Suprapubic skin (tissue), 4 donors: ENCODE results near the gene SRMS. TPM values are rescaled to one million over a fixed set of nuclear protein-coding genes. Genes with fewer than 3 reads are reported as not detected.
A peak's percentile ranks its signal among the peaks of the same experiment; 100 is the strongest.

ENCODE experiments used
- DNase-seq, 2 donors: peaks; one replicate each; pipeline ENCODE4 v3.0.0-alpha.2; 2019; ENCODE audit warnings: low spot score in 2 of 2
- H3K27ac ChIP-seq: fragments of 200-600 bp; sonication (generic); one replicate; pipeline ENCODE4 v1.5.1; 2019
- H3K27me3 ChIP-seq: fragments of 200-600 bp; sonication (generic); one replicate; pipeline ENCODE4 v1.5.1; 2019
- H3K36me3 ChIP-seq: fragments of 200-600 bp; sonication (generic); one replicate; pipeline ENCODE4 v1.5.1; 2019
- H3K4me1 ChIP-seq: fragments of 200-600 bp; sonication (generic); one replicate; pipeline ENCODE4 v1.5.1; 2019
- H3K4me3 ChIP-seq: fragments of 200-600 bp; sonication (generic); one replicate; pipeline ENCODE4 v1.5.1; 2019; ENCODE audit warnings: mild to moderate bottlenecking
- H3K9me3 ChIP-seq: fragments of 200-600 bp; sonication (generic); one replicate; pipeline ENCODE4 v1.5.1; 2019
- CTCF ChIP-seq, 2 donors: fragments of 200-600 bp in 1 of 2; fragments of 450-650 bp in 1 of 2; sonication (generic) in 1 of 2; IDR thresholded peaks; one replicate each; pipeline ENCODE4 v1.5.1; 2016 to 2019; ENCODE audit warnings: antibody characterized with exemption in 2 of 2, mild to moderate bottlenecking in 1 of 2, moderate library complexity in 1 of 2
- EP300 ChIP-seq: sonication (generic); formaldehyde crosslinking; IDR thresholded peaks from one replicate; pipeline ENCODE4 v1.6.1; 2017; ENCODE audit warnings: antibody characterized with exemption
- POLR2A ChIP-seq, 2 donors: fragments of 450-650 bp; IDR thresholded peaks; one replicate each; pipeline ENCODE4 v1.6.1; 2017; ENCODE audit warnings: antibody characterized with exemption in 2 of 2, mild to moderate bottlenecking in 2 of 2, moderate library complexity in 2 of 2
- POLR2AphosphoS5 ChIP-seq, 3 donors: sonication (generic); formaldehyde crosslinking; IDR thresholded peaks; one replicate each; pipeline ENCODE4 v1.6.1; 2017; ENCODE audit warnings: antibody characterized with exemption in 3 of 3
- WGBS: methylation state at CpG from one replicate; pipeline ENCODE4 v1.1.5; 2018; 5-methylcytosine and 5-hydroxymethylcytosine counted together
- total RNA-seq, 4 donors: library from RNA; depleted of rRNA; stranded (reverse); fragments of >200 nt; gene quantifications; one replicate each; pipeline ENCODE4 v1.1.0, GENCODE V29; 2016

The SRMS gene
- total RNA-seq, 4 donors from 2014 or later = 1.3 TPM; not detected in 3

GRCh38 chr20:63557481-63557891 is 9.9 kb upstream of the SRMS start:
- WGBS = 93% methylated on average over 19 of the region's 19 CpGs
- Histone ChIP-seq H3K4me1 (peaks cover 21% of the 10 kb centered on the region), H3K9me3 (no peaks in the 10 kb centered on the region), H3K27me3 (no peaks in the 10 kb centered on the region), H3K36me3 (peaks cover 35% of the 10 kb centered on the region), H3K4me3 (no peak overlapping the region), H3K27ac (no peak overlapping the region)
- DNase-seq = no peak
- no peak for TF ChIP-seq EP300
- TF ChIP-seq CTCF (IDR thresholded peaks at IDR 0.05) = no peak
- TF ChIP-seq POLR2AphosphoS5 (IDR thresholded peaks at IDR 0.05) = no peak
- TF ChIP-seq POLR2A (IDR thresholded peaks at IDR 0.05) = no peak

GRCh38 chr20:63556873-63557478 is 9.4 kb upstream of the SRMS start:
- no peak for DNase-seq
- Histone ChIP-seq H3K4me1 (peaks cover 24% of the 10 kb centered on the region), H3K36me3 (peaks cover 30% of the 10 kb centered on the region), H3K27ac (no peak overlapping the region), H3K27me3 (no peaks in the 10 kb centered on the region), H3K9me3 (no peaks in the 10 kb centered on the region), H3K4me3 (no peak overlapping the region)
- 74% methylated on average over 18 of the region's 23 CpGs for WGBS
- TF ChIP-seq POLR2AphosphoS5 (IDR thresholded peaks at IDR 0.05) = no peak
- no peak for TF ChIP-seq EP300
- TF ChIP-seq POLR2A (IDR thresholded peaks at IDR 0.05) = no peak
- no peak for TF ChIP-seq CTCF (IDR thresholded peaks at IDR 0.05)

- no peak for DNase-seq
- Histone ChIP-seq H3K27ac (no peak overlapping the region), H3K9me3 (no peaks in the 10 kb centered on the region), H3K36me3 (peaks cover 18% of the 10 kb centered on the region), H3K4me3 (no peak overlapping the region), H3K27me3 (no peaks in the 10 kb centered on the region), H3K4me1 (peaks cover 24% of the 10 kb centered on the region)
- 92% methylated on average over 5 of the region's 45 CpGs for WGBS
- TF ChIP-seq EP300 = no peak
- no peak for TF ChIP-seq CTCF (IDR thresholded peaks at IDR 0.05)
- no peak for TF ChIP-seq POLR2A (IDR thresholded peaks at IDR 0.05)
- no peak for TF ChIP-seq POLR2AphosphoS5 (IDR thresholded peaks at IDR 0.05)
Measured at GRCh38 chr20:63555661-63556381, 8.3 kb upstream of the SRMS start.

GRCh38 chr20:63554361-63555278 is 7.1 kb upstream of the SRMS start:
- WGBS = 58% methylated on average over 19 of the region's 38 CpGs
- H3K27ac ChIP-seq = no peak overlapping the region
- peaks cover 24% of the 10 kb centered on the region for H3K4me1 ChIP-seq
- no peak for DNase-seq
- no peak for TF ChIP-seq CTCF (IDR thresholded peaks at IDR 0.05)
- TF ChIP-seq EP300 = no peak
- no peak for TF ChIP-seq POLR2A (IDR thresholded peaks at IDR 0.05)
- no peak for TF ChIP-seq POLR2AphosphoS5 (IDR thresholded peaks at IDR 0.05)
- H3K27me3 ChIP-seq = peaks cover 6% of the 10 kb centered on the region
- no peaks in the 10 kb centered on the region for H3K9me3 ChIP-seq
- H3K36me3 ChIP-seq = peaks cover 6% of the 10 kb centered on the region
- peak overlapping the region; percentile 57 for H3K4me3 ChIP-seq

GRCh38 chr20:63553933-63554290 is 6.4 kb upstream of the SRMS start, which contains the start of gene FNDC11:
FNDC11 (plus strand) TSS chr20:63554159; CDS start chr20:63555664, 1,505 bp downstream.
- 3% methylated on average over 31 of the region's 34 CpGs for WGBS
- Histone ChIP-seq H3K9me3 (no peaks in the 10 kb centered on the region), H3K4me3 (peak within 1 kb of the TSS; percentile 57), H3K27ac (no peak within 1 kb of the TSS), H3K36me3 (peaks cover 3% of the 10 kb centered on the region), H3K27me3 (peaks cover 11% of the 10 kb centered on the region), H3K4me1 (peaks cover 24% of the 10 kb centered on the region)
- DNase-seq = no peak
- TF ChIP-seq CTCF (IDR thresholded peaks at IDR 0.05) (no peak), POLR2AphosphoS5 (IDR thresholded peaks at IDR 0.05) (no peak), POLR2A (IDR thresholded peaks at IDR 0.05) (no peak), EP300 (no peak)
